SK-N-SH (cell line): ENCODE measurements around the gene SPIB. TPM values are rescaled to one million over a fixed set of nuclear protein-coding genes. Genes with fewer than 3 reads are reported as not detected.

Experiments used
- CTCF ChIA-PET: fragments of 300-600, 350-600 bp; formaldehyde crosslinking; extraction: SDS; loops from one replicate; lab custom pipeline; 2021; lab: Yijun Ruan, JAX
- POLR2A ChIA-PET: fragments of 350-600 bp; sonication (Branson Sonifier 250); formaldehyde crosslinking; extraction: SDS; loops from one replicate; lab custom pipeline; 2020; ENCODE audit warnings: antibody characterized with exemption, inconsistent platforms; lab: Yijun Ruan, JAX
- DNase-seq: peaks from one replicate; pipeline ENCODE4 v3.0.0; 2012
- H2AFZ ChIP-seq: fragments of 200-600 bp; sonication (generic); 2 replicates; pipeline ENCODE4 v1.8.1; 2016; ENCODE audit warnings: antibody characterized with exemption, mild to moderate bottlenecking, low read depth
- H3F3A ChIP-seq: fragments of 200-600 bp; sonication (generic); replicated peaks from 2 replicates; pipeline ENCODE3; 2016; ENCODE audit warnings: antibody characterized with exemption, mild to moderate bottlenecking; ENCODE audit not compliant: insufficient read depth
- H3K27ac ChIP-seq, 2 experiments: fragments of 200-500 bp in 1 of 2; fragments of 200-600 bp in 1 of 2; sonication (Bioruptor generic) in 1 of 2; sonication (generic), shearing (Covaris generic) in 1 of 2; 2 replicates each; pipeline versions ENCODE4 v1.5.1 to v1.6.1; 2014 to 2016; ENCODE audit warnings: low read depth in 2 of 2, inconsistent platforms in 1 of 2, low read length in 1 of 2, mild to moderate bottlenecking in 1 of 2, mixed read lengths in 1 of 2
- H3K27me3 ChIP-seq: fragments of 200-600 bp; sonication (generic), shearing (Covaris generic); 2 replicates; pipeline ENCODE4 v1.6.1; 2016; ENCODE audit warnings: mixed run types; ENCODE audit not compliant: insufficient read depth
- H3K36me3 ChIP-seq, 2 experiments: fragments of 200-500 bp in 1 of 2; fragments of 200-600 bp in 1 of 2; sonication (Bioruptor generic) in 1 of 2; sonication (generic) in 1 of 2; replicated peaks in 1 of 2; 2 replicates each; pipeline versions ENCODE3 to v1.5.1; 2014 to 2016; ENCODE audit warnings: low read length in 1 of 2, mild to moderate bottlenecking in 1 of 2; ENCODE audit not compliant: insufficient read depth in 2 of 2, control insufficient read depth in 1 of 2
- H3K4me1 ChIP-seq, 2 experiments: fragments of 200-500 bp in 1 of 2; fragments of 200-600 bp in 1 of 2; sonication (Bioruptor generic) in 1 of 2; sonication (generic), shearing (Covaris generic) in 1 of 2; 2 replicates each; pipeline versions ENCODE4 v1.5.1 to v1.6.1; 2014 to 2016; ENCODE audit warnings: low read depth in 1 of 2, low read length in 1 of 2, mixed run types in 1 of 2; ENCODE audit not compliant: insufficient read depth in 2 of 2, control insufficient read depth in 1 of 2
- H3K4me2 ChIP-seq: fragments of 200-600 bp; sonication (generic), shearing (Covaris generic); 2 replicates; pipeline ENCODE4 v1.6.1; 2017; ENCODE audit warnings: mixed run types
- H3K4me3 ChIP-seq, 2 experiments: fragments of 200-500 bp in 1 of 2; fragments of 200-600 bp in 1 of 2; sonication (Bioruptor generic) in 1 of 2; sonication (generic), shearing (Covaris generic) in 1 of 2; 2 replicates each; pipeline versions ENCODE4 v1.5.1 to v1.8.1; 2014 to 2016; ENCODE audit warnings: low read depth in 2 of 2, inconsistent platforms in 1 of 2, low read length in 1 of 2, mild to moderate bottlenecking in 1 of 2, mixed read lengths in 1 of 2, moderate library complexity in 1 of 2
- H3K79me2 ChIP-seq: fragments of 200-600 bp; sonication (generic); 2 replicates; pipeline ENCODE4 v1.8.1; 2017; ENCODE audit warnings: mild to moderate bottlenecking; ENCODE audit not compliant: insufficient read depth
- H3K9ac ChIP-seq: fragments of 200-600 bp; sonication (generic); 2 replicates; pipeline ENCODE4 v1.6.1; 2017; ENCODE audit warnings: mixed run types
- H3K9me2 ChIP-seq: fragments of 200-600 bp; sonication (generic); 2 replicates; pipeline ENCODE4 v1.6.1; 2017; ENCODE audit warnings: mixed run types
- H3K9me3 ChIP-seq: fragments of 200-600 bp; sonication (generic); 2 replicates; pipeline ENCODE4 v1.6.1; 2017; ENCODE audit warnings: mixed run types, mild to moderate bottlenecking, moderate library complexity
- H4K20me1 ChIP-seq: fragments of 200-600 bp; sonication (generic); 2 replicates; pipeline ENCODE4 v1.6.1; 2017; ENCODE audit warnings: mild to moderate bottlenecking, mixed run types; ENCODE audit not compliant: insufficient read depth
- CHD2 ChIP-seq: fragments of 150-350 bp; IDR thresholded peaks from 2 replicates; pipeline ENCODE4 v1.6.1; 2018; ENCODE audit warnings: low read length; ENCODE audit not compliant: partially characterized antibody
- EZH2phosphoT487 ChIP-seq: fragments of 200-600 bp; sonication (generic); IDR thresholded peaks from 2 replicates; pipeline ENCODE4 v1.6.1; 2017; ENCODE audit warnings: low read depth, mixed run types, mild to moderate bottlenecking, antibody characterized with exemption, moderate library complexity, borderline replicate concordance
- IRF3 ChIP-seq: fragments of 150-350 bp; IDR thresholded peaks from 2 replicates; pipeline ENCODE4 v1.6.1; 2016; ENCODE audit warnings: mild to moderate bottlenecking, low read depth, low read length
- MEF2A ChIP-seq: IDR thresholded peaks from 2 replicates; pipeline ENCODE4 v1.4.0; 2012; ENCODE audit warnings: low read depth, borderline replicate concordance
- MXI1 ChIP-seq: IDR thresholded peaks from 2 replicates; pipeline ENCODE4 v1.6.1; 2012; ENCODE audit warnings: mild to moderate bottlenecking, low read depth, low read length, improper control_type of control experiment
- POLR2AphosphoS5 ChIP-seq: IDR thresholded peaks from 2 replicates; pipeline ENCODE4 v1.6.1; 2012; ENCODE audit warnings: low read depth, low read length
- REST ChIP-seq: IDR thresholded peaks from 2 replicates; pipeline ENCODE4 v1.6.1; 2012; ENCODE audit warnings: mild to moderate bottlenecking, low read depth, low read length, moderate library complexity
- RXRA ChIP-seq: IDR thresholded peaks from 2 replicates; pipeline ENCODE4 v1.4.0; 2012; ENCODE audit warnings: low read depth, mild to moderate bottlenecking, borderline replicate concordance
- SIN3A ChIP-seq: IDR thresholded peaks from 2 replicates; pipeline ENCODE4 v1.6.1; 2012; ENCODE audit warnings: low read depth, mild to moderate bottlenecking, low read length, moderate library complexity, borderline replicate concordance
- TAF1 ChIP-seq: IDR thresholded peaks from 2 replicates; pipeline ENCODE4 v1.6.1; 2012; ENCODE audit warnings: low read depth, mild to moderate bottlenecking, low read length, moderate library complexity, borderline replicate concordance
- TEAD4 ChIP-seq: IDR thresholded peaks from 2 replicates; pipeline ENCODE4 v1.4.0; 2012; ENCODE audit warnings: mild to moderate bottlenecking, borderline replicate concordance; ENCODE audit not compliant: insufficient read depth
- USF2 ChIP-seq: fragments of 150-350 bp; IDR thresholded peaks from 2 replicates; pipeline ENCODE4 v1.6.1; 2017; ENCODE audit warnings: antibody characterized with exemption, low read length, low read depth, borderline replicate concordance
- ZBTB33 ChIP-seq: IDR thresholded peaks from 2 replicates; pipeline ENCODE4 v1.4.0; 2012; ENCODE audit warnings: low read depth, borderline replicate concordance
- WGBS: methylation state at CpG from one replicate; pipeline ENCODE4 v1.1.6; 2017; ENCODE audit warnings: low lambda C conversion rate; 5-methylcytosine and 5-hydroxymethylcytosine counted together
- polyA plus RNA-seq, 3 experiments: library from polyadenylated mRNA; depleted of rRNA; stranded (reverse); fragments of >200 nt; gene quantifications; 2 replicates each; pipeline ENCODE4 v1.2.3, GENCODE V29; 2012
- TF ChIP-seq, protein P1 (sequence below): IDR thresholded peaks from 2 replicates; pipeline ENCODE4 v1.4.0; 2012; ENCODE audit warnings: low read depth

Gene SPIB
- polyA plus RNA-seq, 1 of the 3 experiments (the other 2 are of a cell fraction) = not detected

DNA sequence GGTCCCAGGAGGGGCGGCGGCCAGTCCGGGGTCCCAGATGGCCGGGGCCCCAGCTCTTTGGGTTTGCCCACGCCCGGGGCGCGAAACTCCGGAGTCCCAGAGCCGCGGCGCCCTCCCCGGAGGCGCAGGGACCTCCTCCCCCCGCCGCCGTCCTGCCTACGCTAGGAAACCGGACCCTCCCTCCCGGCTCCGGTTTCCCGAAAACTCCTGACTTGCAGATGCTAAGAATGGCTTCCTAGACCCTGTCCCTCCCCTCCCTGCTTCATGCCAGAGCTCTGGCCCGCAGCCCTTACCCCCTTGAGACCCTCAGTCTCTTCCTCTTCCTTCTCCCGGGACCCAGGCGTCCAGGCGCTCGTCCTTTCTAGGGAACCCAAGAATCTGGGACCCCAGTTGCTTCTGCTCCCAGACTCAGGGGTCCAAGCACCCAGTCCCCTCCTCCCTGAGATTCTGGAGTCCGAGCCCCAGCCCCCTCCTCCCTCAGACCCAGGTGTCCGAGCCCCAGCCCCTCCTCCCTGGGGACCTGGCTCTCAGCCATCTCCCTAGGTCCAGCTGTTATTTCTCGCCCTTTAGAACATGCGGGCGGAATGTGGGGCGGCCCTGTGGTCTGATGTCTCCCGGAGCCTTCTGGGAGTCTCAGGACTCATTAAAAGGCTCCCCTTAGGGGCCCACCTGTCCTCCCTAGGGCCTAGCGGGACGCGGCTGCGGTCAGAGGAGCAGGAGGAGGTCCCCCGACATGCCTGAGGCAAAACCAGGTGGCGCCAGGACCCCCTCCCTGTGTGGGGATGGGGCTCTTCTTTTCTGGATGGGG, 13.7 kb downstream of the SPIB start, which contains the start of gene MYBPC2:
Gene MYBPC2 (plus strand): TSS at position 672 of the 808 bp plus-strand sequence. CDS start 62 bp downstream, at position 734.
- 4% methylated on average over 13 of the region's 40 CpGs for WGBS
- Histone ChIP-seq H3K79me2 (no peaks in the 10 kb centered on the region), H3K9ac (no peak within 1 kb of the TSS), H3K27me3 (peaks cover 32% of the 10 kb centered on the region), H4K20me1 (no peaks in the 10 kb centered on the region), H2AFZ (no peak within 1 kb of the TSS), H3K9me2 (no peaks in the 10 kb centered on the region), H3K4me1 (peaks cover 0 to 19% of the 10 kb centered on the region in 2 experiments; a peak in 1 of 4 replicates), H3K27ac (peak within 1 kb of the TSS in 1 of 2 experiments; percentile 75; a peak in 1 of 4 replicates), H3K9me3 (no peaks in the 10 kb centered on the region), H3K4me2 (peak within 1 kb of the TSS; percentile 83), H3F3A (no peaks in the 10 kb centered on the region), H3K36me3 (no peaks in the 10 kb centered on the region), H3K4me3 (peak within 1 kb of the TSS; percentile 48 to 54)
- no peak for DNase-seq
- TF ChIP-seq MEF2A (no peak), TEAD4 (no peak), POLR2AphosphoS5 (no peak), TAF1 (no peak), CHD2 (no peak), SIN3A (no peak), ZBTB33 (no peak), RXRA (no peak), REST (no peak), IRF3 (no peak), USF2 (no peak), MXI1 (no peak), EZH2phosphoT487 (no peak)
- TF ChIP-seq, protein P1, sequence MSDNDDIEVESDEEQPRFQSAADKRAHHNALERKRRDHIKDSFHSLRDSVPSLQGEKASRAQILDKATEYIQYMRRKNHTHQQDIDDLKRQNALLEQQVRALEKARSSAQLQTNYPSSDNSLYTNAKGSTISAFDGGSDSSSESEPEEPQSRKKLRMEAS = no peak
- POLR2A ChIA-PET = interaction anchor here (0.6 kb wide), 1 partner anchor 35 kb away, joined by 4 read pairs; no protein-coding TSS in a partner anchor
- CTCF ChIA-PET = interaction anchor here (0.6 to 1.6 kb wide), 3 partner anchors 10 to 64 kb away, joined by 3 to 5 read pairs (median 3); no protein-coding TSS in a partner anchor
